GM21723 (cell line): ENCODE results near the gene IFITM1.
"Not testable (repeated sequence)": the region's sequence is repeated elsewhere in the genome, so short reads cannot be mapped to it uniquely, and the experiment has no call there.

Source experiments
- ATAC-seq: cut with Tn5 transposase; IDR thresholded peaks from one replicate; pipeline ENCODE4 v1.9.1; 2021; ENCODE audit warnings: mild to moderate bottlenecking, moderate library complexity; ENCODE audit not compliant: unreplicated experiment

IFITM1 gene

GRCh38 chr11:308740-309665, 4.8 kb upstream of the IFITM1 start:
- ATAC-seq: not testable (repeated sequence)

GRCh38 chr11:309979-310572, 3.8 kb upstream of the IFITM1 start:
- not testable (repeated sequence) for ATAC-seq

DNA sequence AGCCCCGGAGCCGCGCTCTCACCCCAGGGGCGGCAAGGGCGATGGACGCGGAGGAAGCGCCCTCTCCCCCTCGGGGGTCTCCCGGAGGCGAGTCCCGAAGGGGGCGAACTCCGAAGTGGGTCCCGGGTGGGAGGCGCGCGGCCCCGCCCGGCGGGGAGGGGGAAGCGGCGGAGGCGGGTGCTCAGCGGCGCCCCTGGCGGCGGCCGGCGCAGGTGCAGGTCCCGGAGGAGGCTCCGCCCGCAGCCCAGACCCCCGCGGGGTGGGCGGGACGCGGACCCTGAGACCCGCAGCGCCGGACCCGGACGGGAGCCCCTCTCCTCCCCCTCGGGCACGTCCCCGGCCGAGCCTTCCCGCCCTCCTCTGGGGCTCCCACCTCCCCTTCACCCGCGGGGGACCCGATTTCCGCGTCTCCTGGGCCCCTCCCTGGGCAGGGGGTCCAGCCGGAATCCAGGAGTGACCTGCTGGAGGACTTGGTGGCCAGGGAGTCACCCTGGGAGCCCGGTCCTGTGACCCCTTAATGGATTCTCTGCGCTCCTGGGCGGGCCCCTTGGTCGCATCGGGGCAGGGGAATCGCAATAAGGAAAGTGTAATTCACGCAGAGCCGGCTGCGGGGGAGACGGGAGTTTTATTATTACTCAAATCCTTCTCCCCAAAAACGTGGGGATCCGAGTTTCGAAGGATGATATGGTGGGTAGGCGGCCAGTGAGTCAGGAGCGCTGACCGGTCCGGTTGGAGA, 2.7 kb upstream of the IFITM1 start:
- ATAC-seq: not testable (repeated sequence)

DNA sequence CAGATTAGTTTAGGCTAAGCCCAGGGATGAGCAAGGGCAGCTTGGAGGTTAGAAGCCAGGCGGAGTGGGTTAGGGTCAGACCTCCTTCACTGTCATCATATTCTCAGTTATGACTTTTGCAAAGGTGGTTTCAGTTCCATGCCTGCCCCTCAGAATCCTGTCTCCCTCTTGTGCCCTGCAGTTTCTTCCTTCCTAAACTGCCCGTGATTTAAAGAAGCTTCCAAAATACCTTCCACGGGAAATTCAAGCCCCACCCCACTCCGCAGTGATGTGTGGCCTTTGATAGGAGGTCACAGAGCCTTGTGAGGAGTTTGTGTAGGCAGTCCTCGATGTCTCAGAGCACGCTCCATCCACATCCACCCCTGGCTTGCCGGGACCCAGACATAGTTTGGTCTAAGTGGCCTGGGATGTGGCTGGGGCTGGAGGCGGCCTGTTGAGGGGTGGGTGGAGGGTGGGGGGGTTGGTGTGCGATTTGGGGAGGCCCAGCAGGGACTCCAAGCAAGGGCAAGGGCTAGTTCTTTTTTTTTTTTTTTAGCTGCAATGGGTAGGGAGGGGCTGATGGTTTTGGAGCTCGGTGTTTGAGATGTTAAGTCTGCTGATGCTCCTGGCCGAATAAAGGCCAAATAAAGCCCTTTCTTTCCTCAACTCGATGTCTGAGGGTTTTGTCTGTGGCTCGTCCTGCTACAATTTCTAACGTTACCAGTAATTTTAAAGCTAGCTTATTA, 1.6 kb upstream of the IFITM1 start:
- no peak for ATAC-seq

DNA sequence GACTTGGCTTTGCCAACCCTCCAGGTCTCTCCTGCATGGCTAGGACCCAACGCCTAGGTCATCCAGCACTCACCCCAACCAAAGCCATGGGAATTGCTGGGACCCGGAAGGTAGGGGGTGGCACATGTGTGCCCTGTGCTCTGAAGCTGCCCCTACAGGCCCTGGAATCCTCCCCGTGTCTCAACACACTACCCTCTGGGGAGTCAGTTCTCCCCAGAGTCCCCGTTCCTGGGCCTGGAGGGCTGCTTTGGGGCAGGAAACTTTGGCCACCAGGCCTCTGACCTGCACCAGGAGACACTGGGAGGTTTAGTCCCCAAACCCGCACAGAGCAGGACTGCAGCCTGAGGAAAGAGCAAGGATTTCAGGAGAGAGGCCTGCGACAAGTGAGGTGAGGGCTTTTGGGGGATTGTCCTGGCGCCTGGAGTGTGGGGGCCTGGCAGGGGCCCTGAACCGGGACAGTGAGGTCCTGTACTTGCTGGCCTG, 495 bp upstream of the IFITM1 start:
- no peak for ATAC-seq

- ATAC-seq: not testable (repeated sequence)
Observed at GRCh38 chr11:314554-314875, 675 bp downstream of the IFITM1 start.

DNA sequence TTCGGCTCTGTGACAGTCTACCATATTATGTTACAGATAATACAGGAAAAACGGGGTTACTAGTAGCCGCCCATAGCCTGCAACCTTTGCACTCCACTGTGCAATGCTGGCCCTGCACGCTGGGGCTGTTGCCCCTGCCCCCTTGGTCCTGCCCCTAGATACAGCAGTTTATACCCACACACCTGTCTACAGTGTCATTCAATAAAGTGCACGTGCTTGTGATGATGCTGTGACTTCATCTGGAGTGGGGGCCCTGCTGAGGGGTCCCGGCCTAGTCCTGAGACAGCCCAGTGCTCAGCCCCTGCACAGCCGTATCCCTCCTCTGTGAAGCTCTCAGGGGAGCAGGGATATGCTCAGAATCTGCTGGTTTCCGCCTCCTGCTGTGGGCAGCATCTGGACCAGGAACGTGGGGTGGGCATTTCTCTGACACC, 1.2 kb downstream of the IFITM1 start:
- no peak for ATAC-seq

DNA sequence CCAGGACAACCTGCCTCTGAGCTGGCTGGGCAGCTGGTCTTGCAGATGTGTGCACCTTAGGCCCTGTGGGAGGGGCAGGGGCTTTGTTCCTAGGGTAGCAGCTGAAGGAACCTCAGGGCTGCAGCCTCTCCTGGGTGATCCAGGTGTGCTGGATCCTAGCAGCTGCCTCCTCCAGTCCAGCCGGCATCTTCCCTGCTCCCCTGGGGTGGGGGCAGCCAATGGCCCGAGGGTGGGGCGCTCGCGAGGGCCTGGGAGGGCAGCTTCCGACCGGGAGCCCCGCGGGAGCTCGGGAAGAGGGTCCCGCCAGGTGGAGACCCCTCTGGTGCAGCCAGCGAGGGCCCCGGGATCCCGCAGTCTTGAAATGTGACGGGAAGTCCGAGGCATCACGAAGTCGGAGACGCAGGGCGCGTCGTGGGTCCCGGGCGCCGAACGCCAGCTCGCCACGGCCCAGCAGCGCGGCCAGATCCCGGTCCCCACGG, 1.7 kb downstream of the IFITM1 start:
- ATAC-seq: no peak

GRCh38 chr11:316031-316701, 2.3 kb downstream of the IFITM1 start:
- no peak for ATAC-seq

GRCh38 chr11:316891-317301, 3.1 kb downstream of the IFITM1 start:
- no peak for ATAC-seq

DNA sequence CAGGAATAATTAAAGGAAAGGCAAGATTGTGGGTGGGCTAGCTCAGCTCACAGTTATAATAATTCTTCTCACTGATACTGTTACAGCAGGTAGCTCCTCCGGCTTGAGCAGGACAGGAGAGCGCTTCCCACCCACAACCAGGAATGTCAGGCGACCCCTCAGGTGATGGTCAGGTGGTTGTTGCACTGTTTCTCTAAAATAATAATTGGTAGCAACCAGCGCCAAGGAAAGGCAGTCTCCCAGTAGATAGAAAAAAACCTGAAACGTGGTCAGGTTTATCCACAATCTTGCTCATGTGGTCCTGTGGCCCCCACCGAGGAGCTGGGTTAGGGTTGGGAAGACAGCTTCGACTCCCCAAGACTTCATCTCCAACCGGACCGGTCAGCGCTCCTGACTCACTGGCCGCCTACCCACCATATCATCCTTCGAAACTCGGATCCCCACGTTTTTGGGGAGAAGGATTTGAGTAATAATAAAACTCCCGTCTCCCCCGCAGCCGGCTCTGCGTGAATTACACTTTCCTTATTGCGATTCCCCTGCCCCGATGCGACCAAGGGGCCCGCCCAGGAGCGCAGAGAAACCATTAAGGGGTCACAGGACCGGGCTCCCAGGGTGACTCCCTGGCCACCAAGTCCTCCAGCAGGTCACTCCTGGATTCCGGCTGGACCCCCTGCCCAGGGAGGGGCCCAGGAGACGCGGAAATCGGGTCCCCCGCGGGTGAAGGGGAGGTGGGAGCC, 4.0 kb downstream of the IFITM1 start:
- ATAC-seq: not testable (repeated sequence)

GRCh38 chr11:318405-319120, 4.7 kb downstream of the IFITM1 start:
- ATAC-seq: peak; percentile 44

GRCh38 chr11:319121-319887, 5.5 kb downstream of the IFITM1 start:
- ATAC-seq: peak; percentile 13

- ATAC-seq: not testable (repeated sequence)
Observed at GRCh38 chr11:319888-320273, 6.0 kb downstream of the IFITM1 start.

DNA sequence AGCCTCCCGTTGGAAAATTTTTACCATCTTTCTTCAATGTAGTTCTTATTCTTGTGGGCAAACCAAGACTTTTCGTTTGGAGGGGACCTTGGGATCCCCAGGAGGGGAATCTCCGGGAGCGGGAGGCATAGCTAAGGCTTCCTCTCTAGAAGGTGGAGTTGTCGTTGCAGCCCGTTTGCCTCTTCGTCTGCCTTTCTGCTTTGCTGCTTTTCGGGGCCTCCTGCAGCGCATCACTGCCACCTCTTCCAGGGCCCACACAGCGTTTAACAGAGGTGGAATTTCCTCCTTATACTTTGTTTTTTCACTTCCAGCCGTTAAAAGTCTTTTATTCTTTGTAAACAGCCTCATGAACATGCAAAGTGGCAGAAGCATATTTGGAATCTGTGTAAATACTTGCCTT, 10.3 kb downstream of the IFITM1 start:
- no peak for ATAC-seq

DNA sequence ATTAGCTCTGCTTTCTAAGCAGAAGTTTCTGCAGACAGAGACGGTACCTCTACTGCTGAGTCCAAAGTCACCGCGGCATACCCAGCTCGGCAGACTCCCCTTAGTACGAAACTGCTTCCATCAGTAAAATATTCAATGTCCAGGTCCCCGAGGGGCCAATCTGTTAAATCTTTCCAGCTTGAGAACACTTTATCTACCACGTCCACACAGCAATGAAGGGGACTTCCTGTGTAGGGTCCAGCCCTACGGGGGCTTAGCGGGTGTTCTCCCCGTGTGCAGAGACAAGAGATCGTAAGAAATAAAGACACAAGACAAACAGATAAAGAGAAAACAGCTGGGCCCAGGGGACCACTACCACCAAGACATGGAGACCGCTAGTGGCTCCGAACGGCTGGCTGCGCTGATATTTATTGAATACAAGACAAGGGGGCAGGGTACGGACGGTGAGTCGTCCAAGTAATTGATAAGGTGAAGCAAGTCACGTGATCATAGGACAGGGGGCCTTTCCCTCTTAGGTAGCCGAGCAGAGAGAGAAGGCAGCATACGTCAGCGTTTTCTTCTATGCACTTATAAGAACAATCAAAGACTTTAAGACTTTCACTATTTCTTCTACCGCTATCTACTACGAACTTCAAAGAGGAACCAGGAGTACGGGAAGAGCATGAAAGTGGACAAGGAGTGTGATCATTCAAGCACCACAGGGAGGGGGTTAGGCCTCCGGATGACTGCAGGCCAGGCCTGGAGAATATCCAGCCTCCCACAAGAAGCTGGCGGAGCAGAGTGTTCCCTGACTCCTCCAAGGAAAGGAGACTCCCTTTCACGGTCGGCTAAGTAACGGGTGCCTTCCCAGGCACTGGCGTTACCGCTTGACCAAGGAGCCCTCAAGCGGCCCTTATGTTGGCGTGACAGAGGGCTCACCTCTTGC, 11.0 kb downstream of the IFITM1 start:
- ATAC-seq: not testable (repeated sequence)
